Motor neuron (in vitro differentiated cells): ENCODE results near the gene SARS1. TPM values are rescaled to one million over a fixed set of nuclear protein-coding genes. Genes with fewer than 3 reads are reported as not detected.

Experiments
- ATAC-seq, 8 experiments: fragments of 200-7000 bp; cut with Tn5 transposase; replicated peaks in 6 of 8; 2 replicates each; pipeline ENCODE4 v1.8.0; 2021; ENCODE audit warnings: mild to moderate bottlenecking in 8 of 8, moderate library complexity in 8 of 8
- H3K27ac ChIP-seq, 2 donors: fragments of 250-450 bp; sonication (Bioruptor Pico); 2 replicates each; pipeline ENCODE4 v1.9.0; 2021; ENCODE audit warnings: antibody characterized with exemption in 2 of 2, mild to moderate bottlenecking in 2 of 2, moderate library complexity in 1 of 2
- H3K4me1 ChIP-seq, 2 donors: fragments of 250-450 bp; sonication (Bioruptor Pico); replicated peaks in 1 of 2; 2 replicates each; pipeline ENCODE4 v1.6.1; 2021; ENCODE audit warnings: antibody characterized with exemption in 2 of 2, mild to moderate bottlenecking in 2 of 2, moderate library complexity in 1 of 2
- H3K4me3 ChIP-seq, 5 donors: fragments of 250-450 bp; sonication (Bioruptor Pico); 2 replicates each; pipeline ENCODE4 v1.9.0; 2021; ENCODE audit warnings: antibody characterized with exemption in 5 of 5, mild to moderate bottlenecking in 5 of 5, moderate library complexity in 4 of 5
- WGBS, 10 experiments: fragments of 450-650 bp; shearing (Covaris generic); methylation state at CpG; one replicate each; pipeline ENCODE4 v1.0.0; 2022; 5-methylcytosine and 5-hydroxymethylcytosine counted together
- in situ Hi-C, 9 experiments: fragments of 400-800 bp; cut with MboI; loops; one replicate each; pipeline ENCODE4 v1.15.0; 2021; ENCODE audit warnings: low sequenced_read_pairs in 9 of 9, low pct_unique_long_range_greater_than_20kb in 2 of 9; ENCODE audit not compliant: unreplicated experiment in 9 of 9
- total RNA-seq, 8 experiments: library from RNA; unstranded; fragments of 300-600 nt; gene quantifications; 2 replicates each; pipeline versions ENCODE4 v1.2.3 to v1.2.4, GENCODE V29; 2022

The SARS1 gene
- total RNA-seq, 8 experiments from 2014 or later, result 118 to 795 (median 414) TPM

- H3K4me1 ChIP-seq, result peaks cover 15 to 22% of the 10 kb centered on the region in 2 donors
- 52 to 100% (median 88%) methylated on average over 2 to 4 of the region's 4 CpGs; no CpG with 5 or more reads in 2 of the 10 experiments for WGBS, 10 experiments
- H3K4me3 ChIP-seq, result no peak overlapping the region
- ATAC-seq, result no peak
- in situ Hi-C loops, result no loop called here
- H3K27ac ChIP-seq, result no peak overlapping the region
These were observed 15.0 kb upstream of the SARS1 start for GRCh38 chr1:109198745-109199144.

GRCh38 chr1:109199710-109200109, 14.0 kb upstream of the SARS1 start:
- Histone ChIP-seq H3K27ac (no peak overlapping the region), H3K4me1 (peaks cover 15 to 22% of the 10 kb centered on the region in 2 donors), H3K4me3 (no peak overlapping the region)
- in situ Hi-C loops, result no loop called here
- 74 to 100% (median 88%) methylated on average over 2 to 10 of the region's 10 CpGs; no CpG with 5 or more reads in 4 of the 10 experiments for WGBS, 10 experiments
- ATAC-seq, result no peak

GRCh38 chr1:109201123-109201703, 12.5 kb upstream of the SARS1 start:
- Histone ChIP-seq H3K27ac (peak overlapping the region; percentile 0 to 8), H3K4me3 (no peak overlapping the region), H3K4me1 (peaks cover 15 to 22% of the 10 kb centered on the region in 2 donors)
- peak; percentile 64 to 83 (median 77) for ATAC-seq
- in situ Hi-C loops, result no loop called here
- WGBS, 10 experiments, result 0 to 60% (median 38%) methylated on average over 1 to 2 of the region's 2 CpGs; no CpG with 5 or more reads in 5 of the 10 experiments

- Histone ChIP-seq H3K4me1 (peaks cover 7 to 8% of the 10 kb centered on the region in 2 donors), H3K27ac (no peak overlapping the region), H3K4me3 (no peak overlapping the region)
- no peak for ATAC-seq
- WGBS, 10 experiments, result 33 to 100% (median 88%) methylated on average over 1 to 5 of the region's 5 CpGs; no CpG with 5 or more reads in 1 of the 10 experiments
- in situ Hi-C loops, result no loop called here
These were observed 9.2 kb upstream of the SARS1 start for GRCh38 chr1:109204484-109204883.

GRCh38 chr1:109206339-109206738, 7.4 kb upstream of the SARS1 start:
- Histone ChIP-seq H3K27ac (no peak overlapping the region), H3K4me1 (peaks cover 3 to 4% of the 10 kb centered on the region in 2 donors), H3K4me3 (no peak overlapping the region)
- in situ Hi-C loops, result no loop called here
- 10 to 88% (median 73%) methylated on average over 1 to 2 of the region's 2 CpGs for WGBS, 10 experiments
- no peak for ATAC-seq

- Histone ChIP-seq H3K27ac (no peak overlapping the region), H3K4me1 (no peaks in the 10 kb centered on the region), H3K4me3 (no peak overlapping the region)
- ATAC-seq, result peak in 2 of 8 experiments; percentile 68 to 78
- in situ Hi-C loops, result no loop called here
- 64 to 100% (median 86%) methylated on average over 3 to 6 of the region's 7 CpGs; no CpG with 5 or more reads in 1 of the 10 experiments for WGBS, 10 experiments
These were observed 6.1 kb upstream of the SARS1 start for GRCh38 chr1:109207467-109208103.

- ATAC-seq, result peak in 7 of 8 experiments; percentile 27 to 78 (median 69)
- in situ Hi-C loops, result no loop called here
- 22 to 95% (median 83%) methylated on average over 1 to 7 of the region's 7 CpGs; no CpG with 5 or more reads in 1 of the 10 experiments for WGBS, 10 experiments
- Histone ChIP-seq H3K4me1 (peaks cover 4 to 5% of the 10 kb centered on the region in 2 donors), H3K4me3 (no peak overlapping the region), H3K27ac (peak overlapping the region in 1 of 2 donors; percentile 26)
These were observed 5.3 kb upstream of the SARS1 start for GRCh38 chr1:109208394-109208793.

- ATAC-seq, result no peak
- 64 to 100% (median 83%) methylated on average over 1 to 9 of the region's 9 CpGs; no CpG with 5 or more reads in 1 of the 10 experiments for WGBS, 10 experiments
- peaks cover 5 to 6% of the 10 kb centered on the region in 2 donors for H3K4me1 ChIP-seq
- no peak overlapping the region for H3K4me3 ChIP-seq
- in situ Hi-C loops, result no loop called here
- no peak overlapping the region for H3K27ac ChIP-seq
These were observed 4.8 kb upstream of the SARS1 start for GRCh38 chr1:109208836-109209463.

- WGBS, 10 experiments, result 64 to 90% (median 89%) methylated on average over 2 to 6 of the region's 8 CpGs; no CpG with 5 or more reads in 5 of the 10 experiments
- no peak overlapping the region for H3K4me3 ChIP-seq
- no peak for ATAC-seq
- H3K4me1 ChIP-seq, result peaks cover 5 to 6% of the 10 kb centered on the region in 2 donors
- in situ Hi-C loops, result no loop called here
- no peak overlapping the region for H3K27ac ChIP-seq
These were observed 3.7 kb upstream of the SARS1 start for GRCh38 chr1:109210058-109210457.

GRCh38 chr1:109213345-109213823, 334 bp upstream of the SARS1 start:
- H3K4me3 ChIP-seq, result peak overlapping the region; percentile 58 to 97 (median 84)
- WGBS, 10 experiments, result 20 to 94% (median 49%) methylated on average over 2 to 8 of the region's 10 CpGs; no CpG with 5 or more reads in 2 of the 10 experiments
- peaks cover 21 to 24% of the 10 kb centered on the region in 2 donors for H3K4me1 ChIP-seq
- peak in 4 of 8 experiments; percentile 23 to 32 (median 29) for ATAC-seq
- H3K27ac ChIP-seq, result peak overlapping the region; percentile 97 to 99
- in situ Hi-C loops, result no loop called here

- peak; percentile 56 to 81 (median 78) for ATAC-seq
- in situ Hi-C loops, result no loop called here
- WGBS, 10 experiments, result 5 to 43% (median 10%) methylated on average over 2 to 13 of the region's 13 CpGs; no CpG with 5 or more reads in 1 of the 10 experiments
- peaks cover 21 to 24% of the 10 kb centered on the region in 2 donors for H3K4me1 ChIP-seq
- peak overlapping the region; percentile 58 to 97 (median 84) for H3K4me3 ChIP-seq
- peak overlapping the region; percentile 97 to 99 for H3K27ac ChIP-seq
These were observed 1.2 kb downstream of the SARS1 start for GRCh38 chr1:109214695-109215623.

GRCh38 chr1:109216662-109217061, 2.9 kb downstream of the SARS1 start:
- 80 to 100% (median 95%) methylated on average over 2 to 4 of the region's 4 CpGs; no CpG with 5 or more reads in 3 of the 10 experiments for WGBS, 10 experiments
- no peak for ATAC-seq
- in situ Hi-C loops, result no loop called here
- H3K4me1 ChIP-seq, result peaks cover 21 to 24% of the 10 kb centered on the region in 2 donors
- peak overlapping the region in 3 of 5 donors; percentile 58 to 85 (median 74) for H3K4me3 ChIP-seq
- peak overlapping the region; percentile 97 to 99 for H3K27ac ChIP-seq
